AG09309 (cell line): Measurements from ENCODE around the gene MOGAT1.
"Not testable (repeated sequence)": the region's sequence is repeated elsewhere in the genome, so short reads cannot be mapped to it uniquely, and the experiment has no call there.

ENCODE experiments used
- DNase-seq: peaks from one replicate; pipeline ENCODE4 v3.0.0-alpha.2; 2010; ENCODE audit warnings: low read depth
- H3K4me3 ChIP-seq: 2 replicates; pipeline ENCODE4 v1.5.1; 2011; ENCODE audit warnings: mild to moderate bottlenecking, low read depth, low read length, moderate library complexity; ENCODE audit not compliant: control insufficient read depth
- CTCF ChIP-seq: IDR thresholded peaks from 2 replicates; pipeline ENCODE4 v1.5.1; 2011; ENCODE audit warnings: mild to moderate bottlenecking, low read depth, low read length, inconsistent platforms; ENCODE audit not compliant: insufficient read depth, control insufficient read depth; ENCODE audit errors: missing control alignments

Gene MOGAT1

GRCh38 chr2:222714361-222715241 is 43.1 kb downstream of the MOGAT1 start:
- DNase-seq: no peak
- TF ChIP-seq CTCF: no peak
- no peak overlapping the region for H3K4me3 ChIP-seq

- no peak overlapping the region for H3K4me3 ChIP-seq
- DNase-seq: no peak
- TF ChIP-seq CTCF: no peak
These were observed 44.3 kb downstream of the MOGAT1 start for GRCh38 chr2:222715742-222716141.

- not testable (repeated sequence) for DNase-seq, H3K4me3 ChIP-seq
These were observed 48.3 kb downstream of the MOGAT1 start for GRCh38 chr2:222719787-222720186.

- DNase-seq, H3K4me3 ChIP-seq: not testable (repeated sequence)
These were observed 50.1 kb downstream of the MOGAT1 start for GRCh38 chr2:222721597-222721996.

GRCh38 chr2:222722327-222722946 is 51.0 kb downstream of the MOGAT1 start:
- TF ChIP-seq CTCF: no peak
- no peak overlapping the region for H3K4me3 ChIP-seq
- DNase-seq: peak; percentile 62

GRCh38 chr2:222724208-222724607 is 52.8 kb downstream of the MOGAT1 start:
- TF ChIP-seq CTCF: no peak
- no peak for DNase-seq
- no peak overlapping the region for H3K4me3 ChIP-seq

GRCh38 chr2:222728621-222729020 is 57.2 kb downstream of the MOGAT1 start:
- no peak overlapping the region for H3K4me3 ChIP-seq
- no peak for DNase-seq
- no peak for TF ChIP-seq CTCF
